Cerebellar nuclear complex (tissue), 1 donor: Measurements from ENCODE around the gene SLC26A1.

ENCODE experiments used
- DNase-seq, 2 experiments: peaks; one replicate each; lab custom pipeline; 2025; lab: John Stamatoyannopoulos, UW

Gene SLC26A1

GRCh38 chr4:993111-994029 is at the start of gene SLC26A1:
SLC26A1 (minus strand) TSS chr4:993404; CDS start chr4:991703, 1,701 bp downstream.
- DNase-seq: no peak

GRCh38 chr4:1042352-1043055 is 49.3 kb upstream of the SLC26A1 start:
- no peak for DNase-seq

GRCh38 chr4:1041936-1042330 is 48.7 kb upstream of the SLC26A1 start:
- no peak for DNase-seq

- DNase-seq: no peak
These were observed 48.1 kb upstream of the SLC26A1 start for GRCh38 chr4:1041147-1041935.

GRCh38 chr4:1040344-1041146 is 47.3 kb upstream of the SLC26A1 start:
- DNase-seq: no peak

GRCh38 chr4:1039493-1040343 is 46.5 kb upstream of the SLC26A1 start:
- DNase-seq: no peak

- DNase-seq: no peak
These were observed 45.8 kb upstream of the SLC26A1 start for GRCh38 chr4:1038948-1039492.

GRCh38 chr4:1036976-1037810 is 44.0 kb upstream of the SLC26A1 start:
- DNase-seq: no peak

GRCh38 chr4:1036095-1036494 is 42.9 kb upstream of the SLC26A1 start:
- DNase-seq: no peak

- DNase-seq: no peak
These were observed 42.3 kb upstream of the SLC26A1 start for GRCh38 chr4:1035510-1035909.

GRCh38 chr4:1033840-1034551 is 40.8 kb upstream of the SLC26A1 start:
- no peak for DNase-seq

GRCh38 chr4:1032861-1033260 is 39.7 kb upstream of the SLC26A1 start:
- no peak for DNase-seq

- no peak for DNase-seq
These were observed 39.0 kb upstream of the SLC26A1 start for GRCh38 chr4:1031956-1032795.

- no peak for DNase-seq
These were observed 38.1 kb upstream of the SLC26A1 start for GRCh38 chr4:1031346-1031745.

- DNase-seq: no peak
These were observed 37.4 kb upstream of the SLC26A1 start for GRCh38 chr4:1030559-1030958.

GRCh38 chr4:1030031-1030430 is 36.8 kb upstream of the SLC26A1 start:
- no peak for DNase-seq

- no peak for DNase-seq
These were observed 36.3 kb upstream of the SLC26A1 start for GRCh38 chr4:1029529-1029928.
